DMS153 treated with DMSO at 0.1 percent for 48 hours (cell line): Measurements from ENCODE around the gene BHLHE23.
"Not testable (repeated sequence)": the region's sequence is repeated elsewhere in the genome, so short reads cannot be mapped to it uniquely, and the experiment has no call there.

Experiments used
- DNase-seq: peaks from one replicate; lab custom pipeline; 2025; ENCODE audit not compliant: unreplicated experiment; lab: John Stamatoyannopoulos, UW

Gene BHLHE23

DNA sequence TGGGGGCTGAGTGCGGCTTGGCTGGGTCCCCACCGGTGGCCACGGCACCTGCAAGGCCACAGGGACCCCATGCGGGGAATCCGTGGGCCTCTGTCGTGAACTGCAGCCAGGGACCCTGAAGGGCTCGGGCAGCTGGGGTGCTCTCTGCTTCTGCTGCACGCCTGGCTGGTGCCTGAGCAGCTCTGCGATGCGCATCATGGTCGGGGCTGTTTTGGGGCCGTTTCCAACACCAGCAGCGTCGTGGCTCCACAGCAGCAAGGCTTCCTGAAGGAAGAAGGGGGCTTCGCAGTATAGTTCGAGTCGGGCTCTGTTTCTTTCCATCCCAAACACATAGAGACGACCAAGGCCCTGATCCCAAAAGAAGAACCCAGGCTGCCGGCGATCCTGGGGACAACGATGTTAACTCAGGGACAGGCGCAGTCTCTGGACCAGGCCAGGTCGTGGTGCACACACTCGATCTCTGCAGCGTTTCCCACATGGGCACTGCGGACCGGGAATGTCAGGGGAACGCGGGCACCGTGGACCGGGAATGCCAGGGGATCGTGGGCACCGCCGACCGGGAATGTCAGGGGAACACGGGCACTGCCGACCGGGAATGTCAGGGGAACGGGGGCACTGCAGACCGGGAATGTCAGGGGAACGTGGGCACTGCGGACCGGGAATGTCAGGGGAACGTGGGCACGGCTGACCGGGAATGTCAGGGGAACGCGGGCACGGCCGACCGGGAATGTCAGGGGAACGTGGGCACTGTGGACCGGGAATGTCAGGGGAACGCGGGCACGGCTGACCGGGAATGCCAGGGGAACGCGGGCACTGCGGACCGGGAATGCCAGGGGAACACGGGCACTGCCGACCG lies 36.8 kb upstream of the BHLHE23 start:
- no peak for DNase-seq

DNA sequence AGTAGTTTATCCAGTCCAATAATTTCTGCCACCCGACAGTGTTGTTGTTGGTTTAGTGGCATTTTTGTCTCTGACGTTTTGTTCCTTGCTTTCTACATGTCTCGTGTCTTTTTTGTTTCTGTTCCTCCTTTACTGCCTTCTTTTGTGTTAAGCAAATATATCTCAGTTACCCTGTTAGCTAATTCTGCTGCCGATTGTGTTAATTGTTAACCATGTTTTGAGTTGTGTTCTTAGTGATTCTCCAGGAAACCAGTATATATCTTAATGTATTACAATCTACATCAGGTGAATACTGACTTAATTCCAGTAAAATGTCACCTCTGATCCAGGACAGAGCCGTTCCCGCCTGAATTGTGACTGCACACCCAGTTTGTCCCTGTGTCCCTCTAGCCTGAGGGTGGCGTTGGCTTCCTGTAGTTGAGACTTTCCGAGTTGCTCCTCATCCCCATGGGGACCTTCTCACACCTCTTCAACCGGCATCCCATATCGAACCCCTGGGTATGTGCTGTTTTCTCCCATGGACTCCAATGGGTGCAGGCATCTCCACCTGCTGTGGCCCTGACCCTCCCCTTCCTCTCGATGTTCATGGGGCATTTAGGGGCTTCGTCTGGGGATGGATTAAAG lies 35.8 kb upstream of the BHLHE23 start:
- no peak for DNase-seq

DNA sequence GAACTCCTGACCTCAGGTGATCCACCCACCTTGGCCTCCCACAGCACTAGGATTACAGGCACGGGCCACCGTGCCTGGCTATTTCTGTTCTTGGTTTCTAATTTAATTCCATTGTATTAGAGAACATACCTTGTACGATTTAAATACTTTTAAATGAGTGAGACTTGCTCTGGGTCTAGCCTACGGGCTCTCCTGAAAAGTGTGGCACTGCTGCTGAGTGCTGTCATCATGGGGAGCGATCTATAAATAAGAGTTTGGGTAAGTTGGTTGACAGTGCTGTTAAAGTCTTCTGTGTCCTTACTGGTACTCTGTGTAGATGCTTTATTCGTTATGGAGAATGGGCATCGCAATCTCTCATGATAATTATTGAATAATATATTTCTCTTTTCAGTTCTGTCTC lies 35.0 kb upstream of the BHLHE23 start:
- no peak for DNase-seq

DNA sequence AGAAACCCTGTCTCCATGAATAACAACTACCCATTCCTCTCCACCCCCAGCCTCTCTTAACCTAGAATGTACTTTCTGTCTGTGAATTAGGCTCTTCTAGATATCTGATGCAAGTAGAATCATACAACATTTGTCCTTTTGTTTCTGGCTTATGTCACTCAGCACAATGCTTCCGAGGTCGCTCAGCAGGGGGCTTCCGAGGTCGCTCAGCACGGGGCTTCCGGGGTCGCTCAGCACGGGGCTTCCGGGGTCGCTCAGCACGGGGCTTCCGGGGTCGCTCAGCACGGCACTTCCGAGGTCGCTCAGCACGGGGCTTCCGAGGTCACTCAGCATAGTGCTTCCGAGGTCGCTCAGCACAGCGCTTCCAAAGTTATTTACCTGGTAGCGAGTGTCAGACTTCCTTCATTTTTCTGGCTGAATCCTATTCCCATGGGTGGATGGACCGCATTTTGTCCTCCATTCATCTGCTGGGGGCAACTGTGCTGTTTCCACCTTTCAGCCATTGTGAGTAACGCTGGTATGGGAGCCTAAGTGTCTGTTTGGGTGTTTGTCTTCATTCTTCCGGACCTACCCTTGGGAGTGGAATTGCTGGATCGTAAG lies 31.0 kb upstream of the BHLHE23 start:
- DNase-seq = no peak

DNA sequence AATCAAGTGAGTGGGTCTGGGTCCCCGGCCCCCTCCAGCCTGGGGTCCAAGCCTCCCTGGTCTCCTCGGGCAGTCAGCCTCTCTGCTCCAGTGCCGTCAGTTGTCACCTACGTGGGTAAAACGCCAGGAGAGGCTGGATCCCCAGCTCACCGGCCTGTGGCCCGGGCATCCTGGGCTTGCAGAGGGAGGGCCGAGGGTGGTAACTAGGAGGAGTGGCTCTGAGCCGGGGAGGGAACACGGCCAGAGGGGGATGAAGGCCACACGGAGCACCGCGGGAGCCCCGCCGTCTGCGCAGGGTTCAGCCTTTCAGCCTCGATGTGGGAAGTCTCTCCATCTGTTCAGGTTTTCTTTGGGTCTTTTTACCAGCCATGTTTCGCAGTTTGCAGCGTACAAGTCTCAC lies 29.5 kb upstream of the BHLHE23 start:
- DNase-seq = no peak

DNA sequence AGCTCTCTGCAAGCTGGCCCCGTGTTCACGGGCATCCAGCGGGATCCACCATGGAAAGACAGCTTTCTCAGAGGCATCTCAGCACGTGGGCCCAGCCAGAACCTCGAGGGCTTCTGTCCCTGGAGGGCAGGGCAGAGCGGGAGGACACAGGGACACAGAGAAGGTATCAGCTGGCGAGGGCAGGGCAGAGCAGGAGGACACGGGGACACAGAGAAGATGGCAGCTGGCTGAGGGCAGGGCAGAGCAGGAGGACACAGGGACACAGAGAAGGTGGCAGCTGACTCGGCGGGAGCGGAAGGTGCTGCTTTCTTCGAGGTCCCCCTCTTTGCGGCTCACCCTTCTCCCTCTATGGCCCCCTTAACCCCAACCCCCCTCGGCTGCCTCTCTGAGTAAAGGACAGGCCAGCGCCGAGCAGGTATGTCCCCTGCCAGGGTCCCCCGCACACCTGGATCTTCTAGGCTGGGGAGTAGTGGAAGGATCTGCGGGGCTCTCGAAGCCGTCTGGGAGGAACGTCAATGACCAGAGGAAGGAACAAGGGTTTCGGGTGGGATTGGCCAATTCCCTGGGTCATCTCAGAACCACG lies 28.9 kb upstream of the BHLHE23 start:
- DNase-seq = no peak

DNA sequence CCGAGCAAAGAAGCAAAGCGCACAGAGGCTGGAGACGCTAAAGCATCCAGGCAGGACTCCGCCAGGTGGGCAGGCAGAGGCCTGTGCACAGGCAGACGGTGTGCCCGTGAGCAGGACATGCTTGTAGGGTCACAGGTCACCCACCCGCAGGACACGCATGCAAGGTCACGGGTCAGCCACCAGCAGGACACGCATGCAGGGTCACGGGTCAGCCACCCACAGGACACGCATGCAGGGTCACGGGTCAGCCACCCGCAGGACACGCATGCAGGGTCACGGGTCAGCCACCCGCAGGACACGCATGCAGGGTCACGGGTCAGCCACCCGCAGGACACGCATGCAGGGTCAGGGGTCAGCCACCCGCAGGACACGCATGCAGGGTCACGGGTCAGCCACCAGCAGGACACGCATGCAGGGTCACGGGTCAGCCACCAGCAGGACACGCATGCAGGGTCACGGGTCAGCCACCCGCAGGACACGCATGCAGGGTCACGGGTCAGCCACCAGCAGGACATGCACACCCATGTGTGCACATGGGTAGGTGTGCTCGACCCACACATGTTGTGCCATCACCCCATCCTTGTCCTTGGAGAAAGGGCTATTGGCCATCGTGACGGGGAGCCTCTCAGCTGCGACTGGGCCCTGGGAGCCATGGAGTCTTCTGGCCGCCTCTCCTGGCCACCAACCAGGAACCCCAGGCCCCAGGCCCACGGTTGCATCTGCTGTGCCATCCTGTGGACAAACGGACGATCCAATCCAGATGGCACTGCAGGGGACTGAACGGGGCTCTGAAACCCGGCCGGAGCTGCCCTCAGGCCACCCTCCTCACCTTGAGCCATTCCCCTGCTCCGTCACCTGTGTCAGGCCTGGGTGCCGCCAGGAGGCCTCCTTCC lies 28.2 kb upstream of the BHLHE23 start:
- not testable (repeated sequence) for DNase-seq

DNA sequence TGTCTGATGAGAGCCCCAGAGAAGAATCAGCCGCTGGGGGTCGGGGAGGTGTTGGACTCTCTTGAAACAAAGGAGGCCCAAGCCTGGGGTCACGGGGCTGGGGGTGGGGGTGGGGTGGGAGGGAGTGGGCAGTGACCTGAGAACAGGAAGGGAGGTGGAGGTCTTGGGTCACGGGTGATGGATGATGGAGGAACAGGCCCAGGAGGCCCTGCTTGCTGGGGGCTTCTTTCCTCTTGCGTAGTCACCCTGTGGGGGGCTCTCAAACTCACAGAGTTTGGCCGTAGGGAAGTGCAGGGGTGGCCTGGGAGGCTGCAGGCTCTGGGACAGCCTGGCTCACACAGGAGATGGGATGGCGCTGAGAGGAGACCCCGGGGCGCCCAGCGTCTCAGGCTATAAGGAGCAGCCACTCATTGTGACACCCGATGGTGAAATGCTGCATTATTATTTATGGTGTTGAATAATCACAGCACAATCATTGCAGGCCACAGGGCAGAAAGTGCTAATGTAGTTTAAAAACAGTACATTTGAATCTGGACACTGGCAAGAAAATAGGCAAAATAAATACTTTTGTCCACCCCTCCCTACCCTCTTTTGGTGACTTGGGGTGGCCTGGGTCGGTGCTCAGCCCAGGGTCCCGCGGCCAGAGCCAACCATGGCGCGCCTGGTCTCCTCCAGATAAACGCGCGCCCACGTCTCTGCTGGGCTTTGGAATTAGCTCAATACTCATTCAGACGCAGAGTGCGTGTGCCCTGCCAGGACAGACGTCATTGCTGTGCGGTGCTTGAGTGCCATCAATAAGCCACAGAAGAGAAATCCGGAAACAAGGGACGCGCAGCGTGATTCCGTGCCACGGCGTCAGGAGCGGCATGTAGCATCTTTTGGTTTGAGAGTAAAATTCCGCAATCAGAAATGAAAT lies 27.3 kb upstream of the BHLHE23 start:
- DNase-seq = no peak

DNA sequence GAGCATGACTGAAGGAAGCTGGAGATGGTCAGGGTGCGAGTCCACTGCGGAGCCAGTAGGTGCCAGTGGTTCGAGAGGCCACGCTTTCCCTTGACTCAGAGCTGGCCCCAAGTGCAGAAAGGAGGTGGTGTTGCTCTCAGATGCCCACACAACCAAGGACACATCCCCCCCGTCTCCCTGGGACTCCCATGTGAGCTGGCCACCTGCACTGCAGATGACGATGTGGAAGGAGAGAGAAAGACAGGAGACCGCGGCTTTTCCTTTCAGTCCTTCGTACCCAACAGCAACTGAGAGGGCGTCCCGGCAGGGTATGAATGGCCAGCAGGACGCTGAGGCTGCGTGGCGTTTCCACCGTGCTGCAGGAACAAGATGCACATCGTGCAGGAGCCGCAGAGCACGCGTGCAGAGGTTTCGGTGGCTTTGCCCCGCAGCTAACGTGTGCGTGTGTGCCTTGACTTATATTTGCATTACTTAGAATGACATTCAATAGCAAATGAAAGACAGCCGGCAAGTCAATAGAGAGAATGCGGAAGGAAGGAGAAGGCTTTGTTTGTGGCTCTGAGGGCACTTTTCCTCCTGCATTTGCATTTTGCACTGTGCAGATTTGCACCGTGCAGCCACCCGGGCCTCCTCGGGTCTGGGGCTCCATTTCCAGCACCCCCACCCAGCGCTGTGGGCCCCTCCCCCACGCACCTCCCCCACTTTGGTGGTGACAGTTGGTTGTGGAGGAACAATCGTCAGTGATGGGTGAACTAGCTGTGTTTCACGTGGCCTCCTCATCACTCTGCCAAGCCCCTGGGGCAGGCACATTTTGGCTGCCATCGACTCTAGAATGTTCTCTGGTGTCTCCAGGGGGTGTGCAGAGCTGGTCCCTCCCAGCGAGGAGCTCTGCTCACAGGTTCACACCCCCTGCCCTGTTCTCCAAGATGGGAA lies 26.4 kb upstream of the BHLHE23 start:
- DNase-seq = no peak

DNA sequence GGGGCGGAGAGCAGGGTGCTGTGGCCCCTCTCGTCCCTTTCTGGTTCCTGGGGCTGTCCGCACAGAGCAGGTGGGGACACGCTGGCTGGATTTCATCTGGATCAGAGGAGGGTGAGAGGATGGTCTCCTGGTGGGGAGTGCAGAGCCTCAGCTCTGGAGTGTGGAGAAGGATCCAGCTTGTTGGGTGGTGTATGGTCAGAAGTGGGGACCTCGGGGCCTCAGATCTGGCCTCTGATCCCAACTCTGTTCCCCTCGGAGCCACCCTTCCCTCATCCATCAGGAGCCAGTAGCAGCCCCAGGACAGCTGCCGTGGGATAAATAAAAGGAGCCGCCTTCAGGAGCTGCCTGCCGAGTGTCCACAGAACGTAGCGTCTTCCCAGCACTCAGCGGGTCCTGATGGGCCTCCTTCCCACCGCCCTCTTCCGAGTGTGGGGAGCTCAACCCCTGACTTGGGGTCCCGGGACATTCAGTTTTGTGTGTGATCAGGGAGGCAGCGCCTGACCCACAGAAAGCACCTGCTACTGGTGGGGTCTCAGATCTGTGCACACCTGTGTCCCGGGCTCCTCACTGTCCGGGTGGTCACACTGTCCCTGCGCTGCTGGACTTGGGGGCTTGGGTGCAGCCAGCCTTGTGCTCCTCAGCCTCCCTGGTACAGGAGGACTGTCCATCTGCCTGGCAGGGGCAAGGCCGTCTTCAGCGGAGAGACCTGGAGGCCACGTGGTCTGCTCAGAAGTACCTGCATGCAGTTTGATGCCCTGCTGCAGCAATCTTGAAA lies 25.4 kb upstream of the BHLHE23 start:
- no peak for DNase-seq

DNA sequence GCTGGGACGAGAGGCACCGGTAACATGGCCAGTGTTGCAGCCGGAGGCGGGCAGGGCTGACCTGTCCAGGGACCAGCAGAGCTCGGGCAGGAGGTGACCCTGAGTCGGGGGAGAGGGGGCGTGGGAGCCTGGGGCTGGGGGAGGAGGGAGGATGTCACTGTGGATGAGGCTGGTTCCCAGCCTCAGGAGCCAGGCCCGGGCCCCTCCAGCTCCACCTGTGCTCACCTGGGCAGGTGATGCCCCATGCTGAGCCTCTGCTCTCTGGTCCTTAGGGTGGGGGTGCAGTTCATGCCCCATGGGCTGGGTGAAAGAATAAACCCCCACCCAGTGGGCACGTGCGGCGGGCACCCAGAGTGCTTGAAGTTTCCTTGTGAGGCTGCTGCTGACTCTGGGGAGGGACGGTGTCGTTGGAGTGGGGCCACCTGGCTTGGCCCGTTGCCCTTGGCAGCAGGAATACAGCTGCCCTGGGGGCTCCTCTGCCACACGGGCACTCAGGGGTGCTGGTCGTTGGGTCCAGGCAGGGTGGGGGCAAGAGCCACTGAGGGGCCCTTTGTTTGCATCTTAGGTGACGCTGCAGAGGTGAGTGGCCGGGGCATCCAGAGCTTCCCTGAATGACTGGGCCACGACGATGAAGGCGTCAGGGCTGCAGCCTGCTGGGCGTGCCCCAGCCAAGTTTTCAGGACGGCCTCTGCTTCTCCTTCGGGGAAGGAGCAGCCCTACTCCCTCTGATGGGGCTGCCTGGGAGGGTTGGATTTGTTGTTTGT lies 24.7 kb upstream of the BHLHE23 start:
- no peak for DNase-seq

DNA sequence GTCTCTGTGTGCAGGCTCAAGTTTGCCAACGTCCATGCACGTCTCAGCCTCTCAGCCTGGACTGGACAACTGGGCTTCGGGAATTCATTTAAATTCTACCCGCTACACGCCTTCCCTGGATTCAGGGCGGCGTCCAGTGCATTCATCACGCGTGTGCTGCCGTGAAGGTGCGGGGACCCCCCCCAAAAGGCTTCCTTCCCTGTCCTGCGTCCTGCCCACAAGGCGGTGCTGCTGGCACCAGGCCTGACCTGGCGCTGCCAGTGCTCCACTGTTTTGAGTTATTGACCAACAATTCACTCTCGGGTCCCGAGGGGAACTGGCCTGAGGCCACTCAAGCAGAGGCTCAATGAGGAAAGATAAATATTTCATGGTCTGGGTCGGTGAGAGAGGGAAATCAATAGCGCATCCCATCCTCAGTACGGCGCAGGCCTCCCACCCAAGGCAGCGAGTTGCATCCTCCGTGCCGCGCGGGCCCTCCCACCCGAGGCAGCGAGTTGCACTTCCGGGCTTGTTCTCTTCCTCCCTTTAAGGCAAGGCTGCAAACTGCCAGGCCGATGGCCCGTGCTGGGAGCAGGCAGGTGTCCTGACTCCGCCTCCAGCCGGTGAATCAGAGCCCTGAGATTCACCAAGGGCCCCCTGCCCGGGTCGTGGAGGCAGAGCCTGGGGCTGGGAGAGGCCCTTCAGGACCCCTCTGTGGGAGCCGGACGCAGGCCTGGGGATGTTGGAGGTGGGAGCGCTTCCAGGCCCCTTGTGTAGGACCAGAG lies 22.8 kb upstream of the BHLHE23 start:
- no peak for DNase-seq

DNA sequence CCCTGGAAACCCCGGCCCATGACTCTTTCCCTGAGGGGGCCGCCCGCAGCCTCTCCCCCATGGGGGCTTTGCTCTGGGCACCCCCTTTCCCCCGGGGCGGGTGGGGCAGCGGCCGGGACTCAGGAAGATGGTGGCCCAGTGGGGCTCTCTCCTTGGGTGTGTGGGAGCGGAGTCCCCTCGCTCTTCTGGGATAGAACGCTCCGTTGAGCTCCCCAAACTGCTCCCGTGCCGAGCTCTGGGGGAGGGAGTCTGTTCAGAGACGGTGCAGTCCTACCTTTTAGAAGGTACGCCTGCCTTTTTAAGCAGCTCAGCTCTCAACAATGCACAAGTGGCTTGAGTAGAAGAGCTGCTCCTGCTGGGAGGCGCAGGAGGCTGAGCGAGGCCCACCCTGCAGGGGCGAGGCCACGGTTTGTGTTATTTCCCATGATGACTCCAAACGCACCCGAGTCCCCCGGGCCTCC lies 21.7 kb upstream of the BHLHE23 start:
- no peak for DNase-seq

DNA sequence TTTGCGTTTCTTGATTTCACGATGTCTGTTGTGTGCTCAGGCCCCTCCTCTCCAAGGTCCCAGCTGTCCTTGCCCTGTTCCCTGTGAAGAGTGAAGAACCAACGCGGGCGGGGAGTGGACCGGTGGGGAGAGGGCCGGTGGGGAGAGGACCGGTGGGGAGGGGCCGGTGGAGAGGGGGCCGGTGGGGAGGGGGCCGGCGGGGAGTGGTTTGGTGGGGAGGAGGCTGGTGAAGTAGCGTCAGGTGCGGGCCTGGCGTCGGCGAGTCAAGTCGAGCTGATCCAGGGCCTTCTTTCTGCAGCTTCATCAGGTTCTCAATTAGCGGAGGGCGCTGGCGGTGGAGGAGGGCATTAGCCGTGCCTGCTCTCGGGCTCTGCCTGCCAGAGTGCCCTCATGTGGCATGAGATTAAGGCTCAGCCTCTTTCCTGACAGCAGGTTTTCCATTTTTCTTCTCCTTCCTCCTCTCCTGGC lies 21.2 kb upstream of the BHLHE23 start:
- no peak for DNase-seq

DNA sequence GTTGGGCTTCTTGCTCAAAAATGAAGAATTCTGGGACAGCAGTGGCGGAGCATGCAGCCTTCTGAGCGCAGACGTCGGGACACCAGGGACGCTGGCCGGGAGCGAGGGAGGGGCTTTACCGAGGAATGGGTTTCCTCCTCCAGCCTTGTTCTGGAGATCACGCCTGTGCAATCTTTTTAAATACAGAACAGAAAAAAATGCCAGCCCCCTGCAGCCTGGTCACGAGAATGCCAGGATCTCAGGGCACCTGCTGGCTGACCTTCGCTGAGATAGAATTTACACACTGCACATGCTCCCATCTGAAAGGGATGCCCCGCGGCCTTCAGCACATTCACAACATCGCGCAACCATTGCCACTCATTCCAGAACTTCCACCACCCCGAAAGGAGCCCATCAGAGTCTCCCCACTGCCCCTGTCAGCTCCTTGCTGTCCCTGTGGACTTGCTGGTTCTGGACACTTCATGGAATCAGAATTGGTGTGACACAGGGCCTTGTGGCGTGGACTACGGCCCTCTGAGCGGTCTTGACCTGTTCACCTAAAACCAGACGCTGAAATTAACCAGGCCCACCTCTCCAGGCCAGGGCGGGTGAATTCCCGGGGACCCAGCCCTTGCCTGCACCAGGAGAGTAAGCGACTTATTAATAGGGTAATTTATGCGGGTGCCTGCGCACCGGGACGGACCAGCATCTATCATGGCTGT lies 20.6 kb upstream of the BHLHE23 start:
- no peak for DNase-seq
